PC-9 (cell line): Measurements from ENCODE around the gene LY6G6F. TPM values are rescaled to one million over a fixed set of nuclear protein-coding genes. Genes with fewer than 3 reads are reported as not detected.

ENCODE experiments used
- BruUV-seq: library from RNA; stranded (reverse); fragments of 400-500 nt; replicated peaks from 2 replicates; lab custom pipeline; 2021; lab: Mats Ljungman, UMichigan
- CTCF ChIA-PET: fragments of 300-600 bp; sonication (Branson Sonifier 250); formaldehyde crosslinking; loops from one replicate; lab custom pipeline; 2022; ENCODE audit warnings: antibody characterized with exemption; lab: Charles Lee
- POLR2A ChIA-PET: fragments of 300-600 bp; sonication (Branson Sonifier 250); formaldehyde crosslinking; loops from one replicate; lab custom pipeline; 2022; ENCODE audit warnings: antibody characterized with exemption; ENCODE audit not compliant: unreplicated experiment; lab: Charles Lee
- DNase-seq, 2 experiments: peaks; one replicate each; pipeline versions ENCODE4 v3.0.0 to v3.0.0-alpha.2; 2015 to 2022; ENCODE audit warnings: mixed read lengths in 1 of 2
- H2AFZ ChIP-seq: fragments of 200-600 bp; sonication (generic); 2 replicates; pipeline ENCODE4 v1.8.1; 2017; ENCODE audit warnings: antibody characterized with exemption
- H3F3A ChIP-seq: fragments of 200-600 bp; sonication (generic); 2 replicates; pipeline ENCODE4 v1.8.1; 2017; ENCODE audit warnings: antibody characterized with exemption, mild to moderate bottlenecking, low read depth; ENCODE audit not compliant: insufficient read depth
- H3K27ac ChIP-seq: fragments of 200-600 bp; sonication (generic); 2 replicates; pipeline ENCODE4 v1.6.1; 2016; ENCODE audit warnings: mixed run types
- H3K27me3 ChIP-seq: fragments of 200-600 bp; sonication (generic); 2 replicates; pipeline ENCODE4 v1.6.1; 2016; ENCODE audit warnings: low read depth, mixed run types; ENCODE audit not compliant: insufficient read depth
- H3K36me3 ChIP-seq: fragments of 200-600 bp; sonication (generic); 2 replicates; pipeline ENCODE4 v1.6.1; 2016; ENCODE audit warnings: low read depth, mixed run types
- H3K4me1 ChIP-seq: fragments of 200-600 bp; sonication (generic); replicated peaks from 2 replicates; pipeline ENCODE4 v1.6.1; 2016; ENCODE audit warnings: mixed run types; ENCODE audit not compliant: insufficient read depth
- H3K4me2 ChIP-seq: fragments of 200-600 bp; sonication (generic); 2 replicates; pipeline ENCODE4 v1.6.1; 2017; ENCODE audit warnings: mixed run types
- H3K4me3 ChIP-seq: fragments of 200-600 bp; sonication (generic); 2 replicates; pipeline ENCODE4 v1.6.1; 2016; ENCODE audit warnings: mixed run types
- H3K79me2 ChIP-seq: fragments of 200-600 bp; sonication (generic); 2 replicates; pipeline ENCODE4 v1.6.1; 2017; ENCODE audit warnings: low read depth, mixed run types
- H3K9me2 ChIP-seq: fragments of 200-600 bp; sonication (generic); 2 replicates; pipeline ENCODE4 v1.8.1; 2017; ENCODE audit warnings: mild to moderate bottlenecking; ENCODE audit not compliant: insufficient read depth
- H3K9me3 ChIP-seq: fragments of 200-600 bp; sonication (generic); 2 replicates; pipeline ENCODE4 v1.8.1; 2016; ENCODE audit warnings: low read depth; ENCODE audit not compliant: insufficient read depth
- H4K20me1 ChIP-seq: fragments of 200-600 bp; sonication (generic); 2 replicates; pipeline ENCODE4 v1.8.1; 2017; ENCODE audit not compliant: insufficient read depth
- CTCF ChIP-seq: fragments of 200-600 bp; sonication (generic); conservative IDR thresholded peaks from 2 replicates; pipeline ENCODE4 v1.6.1; 2017; ENCODE audit warnings: mixed run types, antibody characterized with exemption, mild to moderate bottlenecking, moderate library complexity
- EZH2 ChIP-seq: fragments of 200-600 bp; sonication (generic); IDR thresholded peaks from 2 replicates; pipeline ENCODE4 v1.8.0; 2017; ENCODE audit warnings: antibody characterized with exemption, low read depth
- intact Hi-C: fragments of 100-400 bp; cut with micrococcal nuclease; formaldehyde crosslinking; loops from one replicate; pipeline ENCODE4 v1.10.0; 2022; ENCODE audit not compliant: unreplicated experiment
- total RNA-seq: library from RNA; stranded (reverse); gene quantifications from 2 replicates; pipeline ENCODE4 v1.2.3, GENCODE V29; 2021

LY6G6F gene
- total RNA-seq, 1 experiment from 2014 or later = not detected

GRCh38 chr6:31690231-31691077, 16.2 kb upstream of the LY6G6F start:
- Histone ChIP-seq H2AFZ (no peak overlapping the region), H3K27me3 (no peaks in the 10 kb centered on the region), H3K9me2 (no peaks in the 10 kb centered on the region), H4K20me1 (no peaks in the 10 kb centered on the region), H3F3A (no peaks in the 10 kb centered on the region; the same call in 1 of the 2 replicates), H3K4me2 (no peak overlapping the region), H3K4me3 (no peak overlapping the region), H3K27ac (no peak overlapping the region), H3K9me3 (no peaks in the 10 kb centered on the region), H3K4me1 (no peaks in the 10 kb centered on the region; the same call in 1 of the 2 replicates), H3K79me2 (no peaks in the 10 kb centered on the region), H3K36me3 (no peaks in the 10 kb centered on the region)
- intact Hi-C loops = no loop called here
- POLR2A ChIA-PET = interaction anchor here (0.7 kb wide), 1 partner anchor 9 kb away, joined by 3 read pairs; no protein-coding TSS in a partner anchor
- no peak for TF ChIP-seq EZH2
- TF ChIP-seq CTCF = no peak
- CTCF ChIA-PET = interaction anchor here (0.5 kb wide), 1 partner anchor 231 kb away, joined by 3 read pairs; no protein-coding TSS in a partner anchor
- peak in 1 of 2 experiments; percentile 20 for DNase-seq
- BruUV-seq = TSS peak; percentile 50

- no peak for TF ChIP-seq EZH2
- no peak for TF ChIP-seq CTCF
- Histone ChIP-seq H3K4me2 (no peak overlapping the region), H3K79me2 (no peaks in the 10 kb centered on the region), H3F3A (no peaks in the 10 kb centered on the region; the same call in 1 of the 2 replicates), H3K4me3 (no peak overlapping the region), H4K20me1 (no peaks in the 10 kb centered on the region), H3K27ac (no peak overlapping the region), H3K4me1 (no peaks in the 10 kb centered on the region; the same call in 1 of the 2 replicates), H2AFZ (no peak overlapping the region), H3K27me3 (no peaks in the 10 kb centered on the region), H3K36me3 (no peaks in the 10 kb centered on the region), H3K9me3 (no peaks in the 10 kb centered on the region), H3K9me2 (no peaks in the 10 kb centered on the region)
- ChIA-PET POLR2A (interaction anchor here (0.6 to 0.7 kb wide), 2 partner anchors 10 to 18 kb away, joined by 3 to 6 read pairs; no protein-coding TSS in a partner anchor), CTCF (no interaction called here)
- no peak for DNase-seq
- BruUV-seq = no TSS peak
- intact Hi-C loops = no loop called here
These were observed 15.6 kb upstream of the LY6G6F start for GRCh38 chr6:31691078-31691463.

- BruUV-seq = no TSS peak
- Histone ChIP-seq H3K27me3 (no peaks in the 10 kb centered on the region), H3K79me2 (no peaks in the 10 kb centered on the region), H3K36me3 (peaks cover under 1% of the 10 kb centered on the region; the same call in 1 of the 2 replicates), H3K4me3 (no peak overlapping the region), H3K9me2 (no peaks in the 10 kb centered on the region), H3F3A (no peaks in the 10 kb centered on the region; the same call in 1 of the 2 replicates), H3K9me3 (no peaks in the 10 kb centered on the region), H3K4me2 (no peak overlapping the region), H3K27ac (no peak overlapping the region), H4K20me1 (no peaks in the 10 kb centered on the region), H2AFZ (no peak overlapping the region), H3K4me1 (no peaks in the 10 kb centered on the region; the same call in 1 of the 2 replicates)
- intact Hi-C loops = no loop called here
- no peak for TF ChIP-seq CTCF
- no peak for TF ChIP-seq EZH2
- DNase-seq = no peak
- ChIA-PET POLR2A (interaction anchor here (0.6 kb wide), 1 partner anchor 18 kb away, joined by 6 read pairs; no protein-coding TSS in a partner anchor), CTCF (no interaction called here)
These were observed 15.0 kb upstream of the LY6G6F start for GRCh38 chr6:31691564-31692108.
